HG03280 (cell line): ENCODE measurements around the gene AP4E1.
"Not testable (repeated sequence)": the region's sequence is repeated elsewhere in the genome, so short reads cannot be mapped to it uniquely, and the experiment has no call there.

Source experiments
- ATAC-seq: cut with Tn5 transposase; IDR thresholded peaks from one replicate; pipeline ENCODE4 v1.9.1; 2021; ENCODE audit warnings: mild to moderate bottlenecking, moderate library complexity; ENCODE audit not compliant: unreplicated experiment

AP4E1 gene

GRCh38 chr15:50943638-50944037 is 35.2 kb downstream of the AP4E1 start:
- ATAC-seq: no peak

- ATAC-seq: no peak
These were observed 36.2 kb downstream of the AP4E1 start for GRCh38 chr15:50944672-50945071.

- no peak for ATAC-seq
These were observed 37.2 kb downstream of the AP4E1 start for GRCh38 chr15:50945725-50946124.

GRCh38 chr15:50950745-50951144 is 42.3 kb downstream of the AP4E1 start:
- not testable (repeated sequence) for ATAC-seq

GRCh38 chr15:50953302-50953701 is 44.8 kb downstream of the AP4E1 start:
- ATAC-seq: no peak

- ATAC-seq: not testable (repeated sequence)
These were observed 46.4 kb downstream of the AP4E1 start for GRCh38 chr15:50954837-50955236.

- peak; percentile 60 for ATAC-seq
These were observed 51.2 kb downstream of the AP4E1 start for GRCh38 chr15:50959717-50960116.

- ATAC-seq: no peak
These were observed 55.6 kb downstream of the AP4E1 start for GRCh38 chr15:50964075-50964474.

GRCh38 chr15:50968353-50968752 is 59.9 kb downstream of the AP4E1 start:
- no peak for ATAC-seq

GRCh38 chr15:50970524-50970923 is 62.0 kb downstream of the AP4E1 start:
- ATAC-seq: no peak

- ATAC-seq: no peak
These were observed 62.6 kb downstream of the AP4E1 start for GRCh38 chr15:50971115-50971514.

GRCh38 chr15:50971542-50971941 is 63.1 kb downstream of the AP4E1 start:
- ATAC-seq: no peak

- ATAC-seq: no peak
These were observed 65.1 kb downstream of the AP4E1 start for GRCh38 chr15:50973605-50974004.

- ATAC-seq: no peak
These were observed 68.7 kb downstream of the AP4E1 start for GRCh38 chr15:50977162-50977561.

GRCh38 chr15:50978580-50978979 is 70.1 kb downstream of the AP4E1 start:
- ATAC-seq: no peak

- ATAC-seq: no peak
These were observed 70.6 kb downstream of the AP4E1 start for GRCh38 chr15:50979041-50979440.

- ATAC-seq: no peak
These were observed 85.1 kb downstream of the AP4E1 start for GRCh38 chr15:50993598-50993997.

GRCh38 chr15:50996641-50997040 is 88.2 kb downstream of the AP4E1 start:
- ATAC-seq: no peak

GRCh38 chr15:50997371-50998051 is 89.0 kb downstream of the AP4E1 start:
- ATAC-seq: no peak

- no peak for ATAC-seq
These were observed 95.6 kb downstream of the AP4E1 start for GRCh38 chr15:51004103-51004551.

GRCh38 chr15:51006336-51006985 is 98.0 kb downstream of the AP4E1 start:
- ATAC-seq: no peak

- ATAC-seq: no peak
These were observed 98.7 kb downstream of the AP4E1 start for GRCh38 chr15:51007131-51007666.
